ENCODE results near the gene NEGR1. TPM values are rescaled to one million over a fixed set of nuclear protein-coding genes. Genes with fewer than 3 reads are reported as not detected.

Gene NEGR1
- total RNA-seq, 4 donors from 2014 or later = 0.49 to 8.8 (median 2.7) TPM

DNA sequence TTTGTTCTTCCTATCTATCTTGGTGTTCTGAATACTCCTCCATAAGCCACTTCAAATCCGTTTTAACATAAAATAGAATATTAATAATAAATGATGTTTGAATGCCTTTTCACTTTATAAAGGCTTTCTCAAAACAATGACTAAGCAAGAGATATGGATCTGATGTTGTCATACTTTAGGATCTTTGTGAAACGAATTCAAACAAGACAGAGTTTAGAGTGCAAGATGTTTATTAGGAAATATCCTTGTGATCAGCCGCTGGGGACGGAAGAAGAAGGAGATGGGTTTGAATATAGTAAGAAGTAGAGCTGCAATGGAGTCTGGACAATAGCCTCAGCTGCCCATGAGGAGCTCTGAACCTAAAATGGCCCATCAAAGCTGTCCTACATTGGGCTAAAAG is 351.8 kb downstream of the NEGR1 start:
- intact Hi-C loops (cut with DNase I) = no loop called here
- Histone ChIP-seq H3K27ac (no peak overlapping the region), H3K36me3 (no peaks in the 10 kb centered on the region), H3K4me3 (no peak overlapping the region), H3K4me1 (no peaks in the 10 kb centered on the region), H3K27me3 (no peaks in the 10 kb centered on the region), H3K9me3 (no peaks in the 10 kb centered on the region)
- 55 to 56% methylated on average over 4 of the region's 4 CpGs for WGBS, 2 donors
- no peak for DNase-seq
- no peak for TF ChIP-seq POLR2A (IDR thresholded peaks at IDR 0.05)
- TF ChIP-seq, protein P1, sequence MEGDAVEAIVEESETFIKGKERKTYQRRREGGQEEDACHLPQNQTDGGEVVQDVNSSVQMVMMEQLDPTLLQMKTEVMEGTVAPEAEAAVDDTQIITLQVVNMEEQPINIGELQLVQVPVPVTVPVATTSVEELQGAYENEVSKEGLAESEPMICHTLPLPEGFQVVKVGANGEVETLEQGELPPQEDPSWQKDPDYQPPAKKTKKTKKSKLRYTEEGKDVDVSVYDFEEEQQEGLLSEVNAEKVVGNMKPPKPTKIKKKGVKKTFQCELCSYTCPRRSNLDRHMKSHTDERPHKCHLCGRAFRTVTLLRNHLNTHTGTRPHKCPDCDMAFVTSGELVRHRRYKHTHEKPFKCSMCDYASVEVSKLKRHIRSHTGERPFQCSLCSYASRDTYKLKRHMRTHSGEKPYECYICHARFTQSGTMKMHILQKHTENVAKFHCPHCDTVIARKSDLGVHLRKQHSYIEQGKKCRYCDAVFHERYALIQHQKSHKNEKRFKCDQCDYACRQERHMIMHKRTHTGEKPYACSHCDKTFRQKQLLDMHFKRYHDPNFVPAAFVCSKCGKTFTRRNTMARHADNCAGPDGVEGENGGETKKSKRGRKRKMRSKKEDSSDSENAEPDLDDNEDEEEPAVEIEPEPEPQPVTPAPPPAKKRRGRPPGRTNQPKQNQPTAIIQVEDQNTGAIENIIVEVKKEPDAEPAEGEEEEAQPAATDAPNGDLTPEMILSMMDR (IDR thresholded peaks at IDR 0.05) = no peak

DNA sequence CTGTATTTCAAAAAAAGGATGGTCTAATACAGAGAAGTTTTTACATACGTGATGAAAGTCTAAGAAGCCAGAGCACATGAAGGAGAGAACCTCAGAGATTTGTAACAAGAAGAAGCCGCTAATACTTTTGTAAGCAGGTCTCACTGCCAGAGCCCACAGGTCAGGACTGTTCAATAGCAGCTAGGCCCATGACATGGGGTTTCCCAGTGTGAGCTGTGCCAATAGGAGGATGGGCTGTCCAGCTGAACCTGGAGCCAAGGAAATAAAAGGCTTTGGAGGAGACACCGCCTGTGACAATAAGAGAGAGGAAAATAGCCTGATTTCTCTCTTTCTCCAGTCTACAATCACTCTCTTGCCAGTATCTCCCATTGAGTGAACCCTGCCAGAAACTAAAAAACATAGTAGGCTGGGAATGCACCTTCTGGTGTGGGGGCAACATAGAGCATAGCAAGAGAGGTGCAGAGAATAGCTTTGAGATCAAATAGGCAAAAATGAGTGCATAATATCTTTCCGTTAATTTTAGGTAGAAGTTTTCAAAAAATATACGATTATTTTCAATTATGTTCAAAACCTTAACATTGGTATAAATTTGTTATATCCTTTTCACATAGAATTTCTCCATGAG is 360.3 kb downstream of the NEGR1 start:
- Histone ChIP-seq H3K4me3 (no peak overlapping the region), H3K27me3 (no peaks in the 10 kb centered on the region), H3K27ac (no peak overlapping the region), H3K4me1 (no peaks in the 10 kb centered on the region), H3K36me3 (no peaks in the 10 kb centered on the region), H3K9me3 (no peaks in the 10 kb centered on the region)
- TF ChIP-seq, protein P1 (IDR thresholded peaks at IDR 0.05) = no peak
- no peak for TF ChIP-seq POLR2A (IDR thresholded peaks at IDR 0.05)
- intact Hi-C loops (cut with DNase I) = no loop called here
- 80 to 83% methylated on average over 5 of the region's 5 CpGs for WGBS, 2 donors
- no peak for DNase-seq

DNA sequence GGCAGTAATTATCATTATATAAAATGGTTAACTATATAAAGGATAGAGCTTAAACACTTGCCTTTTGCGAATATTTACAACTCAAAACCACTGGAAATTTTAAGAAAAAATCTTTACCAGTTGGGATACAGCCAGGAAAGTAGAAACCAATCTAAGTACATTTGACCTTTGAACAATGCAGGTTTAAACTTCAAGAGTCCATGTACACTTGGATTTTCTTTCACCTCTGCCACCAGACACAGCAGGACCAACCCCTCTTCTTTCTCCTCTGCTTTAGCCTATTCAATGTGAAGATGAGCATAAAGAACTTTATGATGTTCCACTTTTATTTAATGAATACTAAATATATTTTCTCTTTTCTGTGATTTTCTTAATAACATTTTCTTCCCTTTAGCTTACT is 361.1 kb downstream of the NEGR1 start:
- 83% methylated on average over 1 of the region's 1 CpG for WGBS, 2 donors
- no peaks in the 10 kb centered on the region for H3K36me3 ChIP-seq
- TF ChIP-seq, protein P1 (IDR thresholded peaks at IDR 0.05) = no peak
- TF ChIP-seq POLR2A (IDR thresholded peaks at IDR 0.05) = no peak
- no peak overlapping the region for H3K4me3 ChIP-seq
- H3K27ac ChIP-seq = no peak overlapping the region
- no peaks in the 10 kb centered on the region for H3K27me3 ChIP-seq
- no peak for DNase-seq
- H3K4me1 ChIP-seq = no peaks in the 10 kb centered on the region
- intact Hi-C loops (cut with DNase I) = no loop called here
- H3K9me3 ChIP-seq = no peaks in the 10 kb centered on the region

DNA sequence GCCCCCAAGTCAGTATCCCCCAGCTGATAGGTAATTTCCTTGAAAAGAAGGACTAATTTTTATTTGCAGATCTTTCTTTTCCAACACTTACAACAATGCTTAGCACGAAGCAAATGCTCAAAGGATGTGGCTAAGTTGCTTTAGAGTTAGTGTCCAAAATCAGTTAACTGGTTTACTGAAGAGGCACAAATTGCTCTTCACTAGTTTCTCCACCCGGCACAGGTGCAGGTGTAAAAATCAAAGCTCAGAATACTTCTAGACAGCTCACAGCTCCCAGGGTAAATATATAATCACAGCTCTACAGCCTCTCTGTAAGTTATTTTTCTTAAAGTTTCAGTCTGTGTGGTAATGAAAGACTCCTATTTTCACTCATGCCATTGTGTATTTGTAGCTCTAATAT is 361.8 kb downstream of the NEGR1 start:
- Histone ChIP-seq H3K4me3 (no peak overlapping the region), H3K27ac (no peak overlapping the region), H3K4me1 (no peaks in the 10 kb centered on the region), H3K36me3 (no peaks in the 10 kb centered on the region), H3K9me3 (no peaks in the 10 kb centered on the region), H3K27me3 (no peaks in the 10 kb centered on the region)
- intact Hi-C loops (cut with DNase I) = no loop called here
- WGBS, 2 donors = 47 to 67% methylated on average over 2 of the region's 2 CpGs
- TF ChIP-seq, protein P1 (IDR thresholded peaks at IDR 0.05) = no peak
- no peak for TF ChIP-seq POLR2A (IDR thresholded peaks at IDR 0.05)
- no peak for DNase-seq

DNA sequence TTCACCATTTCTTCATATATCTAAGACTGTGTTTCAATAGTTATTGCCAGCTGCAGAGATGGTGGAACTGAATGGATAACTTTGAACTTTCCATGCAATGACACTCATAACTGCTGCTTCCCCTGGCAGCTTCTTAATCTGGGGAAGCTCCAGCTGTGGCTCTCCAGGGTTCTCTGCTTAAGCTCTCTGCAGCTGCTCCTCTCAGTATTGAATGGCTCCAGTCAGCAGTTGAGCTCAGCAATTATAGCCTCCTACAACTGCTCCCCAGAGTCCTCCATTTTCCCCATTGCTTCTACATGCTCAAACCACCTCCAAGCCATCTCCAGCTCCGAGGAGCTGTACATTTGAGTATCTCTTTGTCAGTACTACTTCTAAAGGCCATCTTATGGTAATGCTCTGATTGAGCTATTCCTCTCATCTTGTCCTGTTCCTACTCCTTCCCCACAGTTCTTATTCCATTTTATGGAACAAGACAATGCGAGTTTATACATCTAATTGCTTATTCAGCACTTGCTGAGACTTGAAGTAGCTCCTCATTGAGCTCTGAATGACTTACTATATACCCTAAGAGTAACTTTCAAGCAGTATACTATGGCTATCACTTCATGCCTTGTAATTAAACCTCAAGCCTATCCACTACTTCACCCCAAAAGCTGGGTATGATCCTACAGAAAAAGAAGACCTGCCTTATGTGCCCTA is 362.4 kb downstream of the NEGR1 start:
- Histone ChIP-seq H3K27ac (no peak overlapping the region), H3K36me3 (no peaks in the 10 kb centered on the region), H3K4me1 (no peaks in the 10 kb centered on the region), H3K4me3 (no peak overlapping the region), H3K27me3 (no peaks in the 10 kb centered on the region), H3K9me3 (no peaks in the 10 kb centered on the region)
- intact Hi-C loops (cut with DNase I) = no loop called here
- TF ChIP-seq, protein P1 (IDR thresholded peaks at IDR 0.05) = no peak
- no peak for TF ChIP-seq POLR2A (IDR thresholded peaks at IDR 0.05)
- DNase-seq = no peak
- WGBS, 2 donors = 37 to 45% methylated on average over 2 of the region's 2 CpGs
